GM12874 (cell line): ENCODE data around the gene PHAF1.

Source experiments
- CTCF ChIP-seq: IDR thresholded peaks from 2 replicates; pipeline ENCODE4 v1.5.1; 2011; ENCODE audit warnings: low read depth, mild to moderate bottlenecking, control low read depth, low read length, moderate library complexity; ENCODE audit not compliant: insufficient read depth

PHAF1 gene

DNA sequence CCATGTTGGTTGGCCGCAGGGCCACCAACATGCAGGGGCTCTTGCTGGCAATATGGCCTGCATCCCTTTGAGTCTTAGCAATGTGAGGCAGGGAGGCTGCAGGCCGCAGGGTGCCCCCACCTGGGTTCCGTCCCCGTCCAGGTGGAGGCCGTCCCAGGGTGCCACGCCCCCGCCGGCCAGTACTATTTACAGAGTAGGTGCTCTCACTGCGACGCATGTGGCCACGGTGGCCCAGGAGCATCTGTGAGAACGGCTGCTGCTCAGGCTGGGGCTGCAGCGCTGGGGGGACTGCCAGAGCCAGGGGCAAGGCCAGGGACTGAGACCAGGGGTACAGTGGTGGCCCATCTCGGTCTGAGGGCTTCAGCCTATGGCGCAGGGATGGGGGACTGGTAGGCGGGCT lies 70.4 kb downstream of the PHAF1 start:
- TF ChIP-seq CTCF: no peak

DNA sequence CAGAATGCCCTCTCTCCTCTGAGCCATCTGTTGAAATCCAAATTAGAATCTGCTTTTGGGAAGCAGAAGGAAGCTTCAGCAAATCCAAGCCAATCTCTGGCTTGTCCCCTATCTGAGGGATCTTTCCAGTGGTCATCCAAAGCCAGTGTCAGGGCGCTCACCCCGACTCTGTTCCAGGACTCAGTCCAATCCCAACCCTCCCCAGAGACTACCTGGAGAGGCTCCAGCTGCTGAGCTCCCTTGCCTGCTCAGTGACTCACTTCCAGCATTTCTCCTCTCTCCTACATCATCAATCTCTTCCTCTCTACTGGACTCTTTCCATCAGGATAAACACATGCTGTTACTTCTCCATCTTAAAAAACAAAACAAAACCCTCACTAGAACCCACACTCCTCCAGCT lies 71.6 kb downstream of the PHAF1 start:
- TF ChIP-seq CTCF: no peak

- no peak for TF ChIP-seq CTCF
These were observed 72.5 kb downstream of the PHAF1 start for GRCh38 chr16:67182288-67182687.

- TF ChIP-seq CTCF: no peak
These were observed 73.5 kb downstream of the PHAF1 start for GRCh38 chr16:67183284-67183626.

DNA sequence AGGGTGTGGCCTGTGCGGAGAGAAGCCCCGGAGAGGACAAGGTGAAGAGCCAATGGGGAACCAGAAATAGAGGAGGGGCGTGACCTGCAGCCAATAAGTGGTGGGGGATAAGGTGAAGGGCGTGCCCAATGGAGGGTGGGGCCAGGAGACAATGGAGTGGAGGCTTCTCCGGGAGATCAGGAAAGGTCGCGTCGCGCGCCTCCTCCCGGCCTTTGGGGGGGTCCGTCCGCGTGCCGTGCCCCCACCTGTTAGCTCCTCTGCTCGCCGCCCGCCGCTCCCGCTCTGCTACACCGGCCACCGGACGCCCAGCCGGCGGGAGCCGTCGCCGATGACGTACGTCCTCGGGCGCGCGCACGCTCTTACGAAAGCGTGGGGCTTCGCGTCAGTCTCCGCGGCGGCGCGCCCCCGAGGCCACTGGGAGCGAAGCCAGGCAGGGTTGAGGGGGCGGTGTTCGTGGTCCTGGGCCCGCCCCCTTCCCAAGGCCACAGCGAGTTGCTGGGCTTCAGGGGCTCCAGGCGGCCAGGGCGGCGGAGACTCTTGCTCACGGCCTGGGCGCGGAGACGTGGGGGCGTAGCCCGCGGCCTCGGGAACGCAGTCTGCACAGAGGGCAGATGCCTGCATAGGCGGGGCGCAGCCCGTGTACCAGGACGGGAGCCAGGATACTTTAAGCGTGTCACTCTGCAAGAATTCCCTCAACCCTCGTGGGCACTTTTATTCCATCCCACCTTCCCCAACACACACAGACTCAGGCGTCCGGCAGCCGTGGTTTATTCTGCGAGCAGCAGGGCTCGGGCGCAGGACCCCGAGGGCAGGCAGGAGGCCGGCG lies 74.1 kb downstream of the PHAF1 start, which contains the start of gene MATCAP1:
Gene MATCAP1, minus strand, starts transcription at position 337 of the 826 bp plus-strand sequence. CDS start 3,353 bp downstream, outside the sequence.
- TF ChIP-seq CTCF: no peak

DNA sequence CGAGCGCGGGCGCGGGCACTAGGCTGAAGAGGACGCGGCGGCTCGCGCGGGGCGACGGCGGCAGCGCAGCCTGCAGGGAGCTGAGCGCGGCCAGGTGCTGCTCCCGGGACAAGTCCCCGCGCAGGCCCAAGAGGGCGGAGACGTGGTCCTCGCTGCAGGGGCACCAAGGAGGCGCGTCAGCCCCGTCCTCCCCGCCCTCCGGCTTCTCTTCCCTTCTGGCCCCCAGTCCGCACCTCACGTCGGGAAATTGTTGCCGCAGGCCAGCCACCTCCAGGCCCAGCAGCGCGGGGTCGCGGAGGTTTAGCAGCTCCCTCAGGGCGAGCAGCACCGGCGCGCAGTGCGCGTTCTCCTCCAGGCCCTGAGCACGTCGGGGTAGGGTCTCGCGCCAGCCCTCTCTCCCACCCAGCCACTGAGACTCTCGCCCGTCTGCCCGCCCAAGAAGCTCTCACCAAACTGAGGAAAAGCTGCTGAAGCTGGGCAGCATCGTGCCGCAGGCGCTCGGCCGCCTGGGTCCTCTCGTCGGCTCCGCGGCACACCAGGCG lies 74.8 kb downstream of the PHAF1 start:
- TF ChIP-seq CTCF: no peak

GRCh38 chr16:67184995-67185650 lies 75.4 kb downstream of the PHAF1 start:
- peak; percentile 92 for TF ChIP-seq CTCF
